Colonic mucosa (tissue), 4 donors: Measurements from ENCODE around the gene ARHGEF26. TPM values are rescaled to one million over a fixed set of nuclear protein-coding genes. Genes with fewer than 3 reads are reported as not detected.

ENCODE experiments used
- DNase-seq: peaks from one replicate; pipeline ENCODE4 v3.0.0-alpha.2; 2020
- H3K27ac ChIP-seq: fragments of 200-600 bp; one replicate; pipeline ENCODE4 v1.8.0; 2021
- H3K27me3 ChIP-seq: fragments of 200-600 bp; one replicate; pipeline ENCODE4 v1.8.0; 2021
- H3K36me3 ChIP-seq: fragments of 200-600 bp; one replicate; pipeline ENCODE4 v1.8.0; 2021
- H3K4me1 ChIP-seq: fragments of 200-600 bp; one replicate; pipeline ENCODE4 v1.8.0; 2021; ENCODE audit warnings: mild to moderate bottlenecking
- H3K4me3 ChIP-seq: fragments of 200-600 bp; one replicate; pipeline ENCODE4 v1.8.0; 2021
- H3K9ac ChIP-seq, 2 donors: one replicate each; pipeline ENCODE4 v1.7.0; 2013; ENCODE audit warnings: control low read depth in 2 of 2, low read depth in 2 of 2, low read length in 2 of 2
- H3K9me3 ChIP-seq: fragments of 200-600 bp; one replicate; pipeline ENCODE4 v1.8.0; 2021
- CTCF ChIP-seq: fragments of 200-600 bp; IDR thresholded peaks from one replicate; pipeline ENCODE4 v1.8.0; 2022; ENCODE audit warnings: antibody characterized with exemption, mild to moderate bottlenecking
- intact Hi-C: fragments of 100-400 bp; cut with DNase I; formaldehyde crosslinking; loops from one replicate; pipeline ENCODE4 v1.14.1; 2022
- total RNA-seq, 2 donors: library from RNA; stranded (reverse); fragmentation: NEBNext Ultra II Directional in 1 of 2; extraction: Animal tissue kit (Norgen Biotek cat#: 25700) in 1 of 2; gene quantifications; one replicate each; pipeline ENCODE4 v1.2.1, GENCODE V29; 2021
- donor health status: healthy.
- donor health status: DM: no; HTN: no; CAD: no.
- donor health status: DM: no; HTN: no; CAD: no.

Gene ARHGEF26
- total RNA-seq, 2 donors from 2014 or later: 5.2 to 6.6 TPM

- DNase-seq: no peak
- Histone ChIP-seq H3K9ac (no peak overlapping the region), H3K27me3 (no peaks in the 10 kb centered on the region), H3K27ac (no peak overlapping the region), H3K36me3 (no peaks in the 10 kb centered on the region), H3K4me3 (no peak overlapping the region), H3K9me3 (no peaks in the 10 kb centered on the region), H3K4me1 (no peaks in the 10 kb centered on the region)
- no peak for TF ChIP-seq CTCF
- intact Hi-C loops: no loop called here
Observed at GRCh38 chr3:154143873-154144272, 22.7 kb downstream of the ARHGEF26 start.

- no peaks in the 10 kb centered on the region for H3K4me1 ChIP-seq
Observed at GRCh38 chr3:154144825-154145465, 23.8 kb downstream of the ARHGEF26 start.

GRCh38 chr3:154148541-154148940 lies 27.4 kb downstream of the ARHGEF26 start:
- Histone ChIP-seq H3K27me3 (no peaks in the 10 kb centered on the region), H3K4me3 (no peak overlapping the region), H3K4me1 (no peaks in the 10 kb centered on the region), H3K9ac (no peak overlapping the region), H3K36me3 (no peaks in the 10 kb centered on the region), H3K9me3 (no peaks in the 10 kb centered on the region), H3K27ac (no peak overlapping the region)
- no peak for TF ChIP-seq CTCF
- no peak for DNase-seq
- intact Hi-C loops: no loop called here

More at GRCh38 chr3:154144825-154145465, 23.8 kb downstream of the ARHGEF26 start:
- H3K4me3 ChIP-seq: no peak overlapping the region
- no peaks in the 10 kb centered on the region for H3K36me3 ChIP-seq
- intact Hi-C loops: no loop called here
- DNase-seq: no peak
- H3K9ac ChIP-seq: no peak overlapping the region
- no peak overlapping the region for H3K27ac ChIP-seq
- no peak for TF ChIP-seq CTCF
- H3K27me3 ChIP-seq: no peaks in the 10 kb centered on the region
- H3K9me3 ChIP-seq: no peaks in the 10 kb centered on the region

GRCh38 chr3:154149286-154149685 lies 28.1 kb downstream of the ARHGEF26 start:
- no peak for DNase-seq
- Histone ChIP-seq H3K4me3 (no peak overlapping the region), H3K9me3 (no peaks in the 10 kb centered on the region), H3K4me1 (no peaks in the 10 kb centered on the region), H3K27ac (no peak overlapping the region), H3K9ac (no peak overlapping the region), H3K27me3 (no peaks in the 10 kb centered on the region), H3K36me3 (no peaks in the 10 kb centered on the region)
- TF ChIP-seq CTCF: no peak
- intact Hi-C loops: no loop called here

GRCh38 chr3:154151969-154152368 lies 30.8 kb downstream of the ARHGEF26 start:
- no peaks in the 10 kb centered on the region for H3K27me3 ChIP-seq
- H3K4me1 ChIP-seq: no peaks in the 10 kb centered on the region
- no peak overlapping the region for H3K4me3 ChIP-seq
- no peak overlapping the region for H3K9ac ChIP-seq
- H3K27ac ChIP-seq: no peak overlapping the region
- no peak for TF ChIP-seq CTCF
- no peaks in the 10 kb centered on the region for H3K9me3 ChIP-seq
- DNase-seq: no peak
- intact Hi-C loops: no loop called here
- no peaks in the 10 kb centered on the region for H3K36me3 ChIP-seq
